Small intestine (tissue), 7 donors: ENCODE results near the gene NELL2. TPM values are rescaled to one million over a fixed set of nuclear protein-coding genes. Genes with fewer than 3 reads are reported as not detected.

Source experiments
- DNase-seq, 2 donors: peaks; one replicate each; pipeline versions ENCODE4 v3.0.0 to v3.0.0-alpha.2; 2013
- FAIRE-seq: peaks from 2 replicates; lab custom pipeline; 2012; peaks lifted over from hg19 to GRCh38; lab: Jason Lieb, UNC
- H3K27ac ChIP-seq, 3 donors: one replicate each; pipeline ENCODE4 v1.5.1; 2013; ENCODE audit warnings: low read length in 2 of 3, mild to moderate bottlenecking in 2 of 3, control low read depth in 1 of 3, inconsistent platforms in 1 of 3, low read depth in 1 of 3, moderate library complexity in 1 of 3
- H3K27me3 ChIP-seq, 3 donors: one replicate each; pipeline ENCODE4 v1.6.1; 2013; ENCODE audit warnings: low read length in 3 of 3, inconsistent platforms in 1 of 3; ENCODE audit not compliant: control insufficient read depth in 3 of 3, insufficient read depth in 3 of 3
- H3K36me3 ChIP-seq, 3 donors: one replicate each; pipeline ENCODE4 v1.6.1; 2013; ENCODE audit warnings: low read length in 3 of 3, inconsistent platforms in 1 of 3, low read depth in 1 of 3, mild to moderate bottlenecking in 1 of 3, moderate library complexity in 1 of 3; ENCODE audit not compliant: control insufficient read depth in 3 of 3, insufficient read depth in 2 of 3
- H3K4me1 ChIP-seq, 3 donors: one replicate each; pipeline ENCODE4 v1.6.1; 2013; ENCODE audit warnings: low read length in 2 of 3, inconsistent platforms in 1 of 3, low read depth in 1 of 3, mild to moderate bottlenecking in 1 of 3, moderate library complexity in 1 of 3; ENCODE audit not compliant: control insufficient read depth in 3 of 3, insufficient read depth in 2 of 3
- H3K4me3 ChIP-seq, 3 donors: one replicate each; pipeline ENCODE4 v1.5.1; 2013; ENCODE audit warnings: low read length in 3 of 3, control low read depth in 1 of 3, inconsistent platforms in 1 of 3, low read depth in 1 of 3, mild to moderate bottlenecking in 1 of 3, moderate library complexity in 1 of 3
- H3K9me3 ChIP-seq, 2 donors: one replicate each; pipeline ENCODE4 v1.6.1; 2013; ENCODE audit warnings: low read depth in 1 of 2, low read length in 1 of 2; ENCODE audit not compliant: control insufficient read depth in 2 of 2, insufficient read depth in 1 of 2
- WGBS, 3 donors: extraction: QIAGEN DNeasy Blood & Tissue Kit; methylation state at CpG; one replicate each; pipeline ENCODE4 v1.1.7; 2013; 5-methylcytosine and 5-hydroxymethylcytosine counted together
- polyA plus RNA-seq, 4 donors: library from polyadenylated mRNA; stranded (reverse) in 3 of 4; unstranded in 1 of 4; fragments of 200-250 nt in 3 of 4; fragments of 120-200 nt in 1 of 4; gene quantifications; one replicate each; pipeline versions ENCODE4 v1.2.1 to v1.2.3, GENCODE V29; 2013
- donor health status: healthy with polysubstance abuse.
- donor health status: control.
- donor health status: control.
- donor health status: Bipolar disorder and iron deficiency.
- donor health status: healthy.

The NELL2 gene
- polyA plus RNA-seq, 4 donors = 4.4 to 50.8 (median 27.1) TPM

DNA sequence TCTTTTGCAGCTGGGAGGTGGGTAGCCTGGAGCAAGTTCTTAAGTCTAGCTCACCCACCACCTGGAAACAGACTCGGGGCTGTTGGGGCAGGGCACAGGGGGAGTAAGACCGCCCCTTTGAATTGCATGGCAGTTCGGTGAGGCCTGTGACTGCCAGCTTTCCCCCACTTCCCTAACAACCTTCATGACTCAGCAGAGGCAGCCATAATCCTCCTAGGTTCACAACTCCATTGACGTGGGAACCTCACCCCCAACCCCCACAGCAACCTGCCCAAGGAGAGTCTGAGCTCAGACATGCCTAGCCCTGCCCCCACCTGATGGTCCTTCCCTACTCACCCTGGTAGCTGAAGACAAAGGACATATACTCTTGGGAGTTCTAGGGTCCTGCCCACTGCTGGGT lies 87.4 kb downstream of the NELL2 start:
- 77 to 81% (median 80%) methylated on average over 4 of the region's 4 CpGs for WGBS, 3 donors
- no peak overlapping the region for H3K27ac ChIP-seq
- H3K27me3 ChIP-seq = no peaks in the 10 kb centered on the region
- no peaks in the 10 kb centered on the region for H3K4me1 ChIP-seq
- H3K36me3 ChIP-seq = no peaks in the 10 kb centered on the region
- H3K4me3 ChIP-seq = no peak overlapping the region
- no peak for DNase-seq
- H3K9me3 ChIP-seq = no peaks in the 10 kb centered on the region
- FAIRE-seq = no peak

GRCh38 chr12:44780221-44780790 lies 95.8 kb downstream of the NELL2 start:
- DNase-seq (no peak), FAIRE-seq (no peak)
- Histone ChIP-seq H3K27ac (no peak overlapping the region), H3K9me3 (no peaks in the 10 kb centered on the region), H3K36me3 (peaks cover 0 to 3% (median 0%) of the 10 kb centered on the region in 3 donors), H3K27me3 (no peaks in the 10 kb centered on the region), H3K4me3 (no peak overlapping the region), H3K4me1 (no peaks in the 10 kb centered on the region)
- WGBS, 3 donors = 83 to 98% (median 84%) methylated on average over 2 of the region's 2 CpGs

- no peak overlapping the region for H3K4me3 ChIP-seq
- WGBS, 3 donors = 85 to 90% (median 90%) methylated on average over 6 of the region's 6 CpGs
- FAIRE-seq (no peak), DNase-seq (no peak)
- H3K9me3 ChIP-seq = no peaks in the 10 kb centered on the region
- peaks cover 0 to 3% (median 0%) of the 10 kb centered on the region in 3 donors for H3K36me3 ChIP-seq
- H3K27ac ChIP-seq = no peak overlapping the region
- no peaks in the 10 kb centered on the region for H3K27me3 ChIP-seq
- no peaks in the 10 kb centered on the region for H3K4me1 ChIP-seq
These were observed 96.3 kb downstream of the NELL2 start for GRCh38 chr12:44779766-44780165.

- no peaks in the 10 kb centered on the region for H3K9me3 ChIP-seq
- no peaks in the 10 kb centered on the region for H3K4me1 ChIP-seq
- H3K36me3 ChIP-seq = peaks cover 0 to 5% (median 0%) of the 10 kb centered on the region in 3 donors
- no peak overlapping the region for H3K27ac ChIP-seq
- H3K4me3 ChIP-seq = no peak overlapping the region
- FAIRE-seq = no peak
- 54 to 94% (median 70%) methylated on average over 1 of the region's 1 CpG for WGBS, 3 donors
- no peaks in the 10 kb centered on the region for H3K27me3 ChIP-seq
- no peak for DNase-seq
These were observed 97.3 kb downstream of the NELL2 start for GRCh38 chr12:44778863-44779262.

GRCh38 chr12:44777044-44777443 lies 99.1 kb downstream of the NELL2 start:
- H3K4me1 ChIP-seq = no peaks in the 10 kb centered on the region
- DNase-seq (no peak), FAIRE-seq (no peak)
- H3K9me3 ChIP-seq = no peaks in the 10 kb centered on the region
- H3K27ac ChIP-seq = no peak overlapping the region
- WGBS, 3 donors = 90 to 94% (median 94%) methylated on average over 1 of the region's 1 CpG
- H3K36me3 ChIP-seq = peaks cover 0 to 5% (median 0%) of the 10 kb centered on the region in 3 donors
- no peak overlapping the region for H3K4me3 ChIP-seq
- no peaks in the 10 kb centered on the region for H3K27me3 ChIP-seq

GRCh38 chr12:44775901-44776300 lies 100.2 kb downstream of the NELL2 start:
- FAIRE-seq (no peak), DNase-seq (no peak)
- Histone ChIP-seq H3K4me3 (no peak overlapping the region), H3K27ac (no peak overlapping the region), H3K36me3 (peaks cover 0 to 5% (median 0%) of the 10 kb centered on the region in 3 donors), H3K9me3 (no peaks in the 10 kb centered on the region), H3K27me3 (no peaks in the 10 kb centered on the region), H3K4me1 (no peaks in the 10 kb centered on the region)
- 81 to 86% (median 86%) methylated on average over 6 of the region's 6 CpGs for WGBS, 3 donors

DNA sequence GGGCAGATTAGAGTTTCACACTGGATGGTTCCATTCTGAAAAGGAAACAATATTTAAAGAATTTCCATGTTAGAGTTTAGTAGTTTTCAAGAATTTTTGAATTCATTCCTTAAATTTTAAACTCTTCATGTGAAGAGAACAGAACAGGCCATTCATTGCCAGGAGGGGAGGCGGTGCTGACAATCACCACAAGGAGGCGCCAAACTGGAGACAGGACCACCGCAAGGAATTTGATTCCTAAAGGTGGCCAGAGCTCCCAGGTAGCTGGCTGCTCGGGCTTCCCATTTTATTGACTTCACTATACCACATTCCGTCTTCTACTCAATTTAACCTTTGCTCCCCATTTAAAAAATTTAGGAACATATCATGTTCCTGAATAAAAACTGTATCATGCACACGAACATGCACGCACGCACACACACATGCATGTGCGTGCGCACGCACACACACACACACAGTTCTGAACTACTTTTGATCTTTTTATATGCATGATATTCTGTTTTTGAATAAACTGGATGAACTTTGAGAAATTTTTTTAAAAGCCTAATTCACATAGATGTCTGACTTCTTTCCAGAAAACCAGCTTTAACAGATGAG lies 101.2 kb downstream of the NELL2 start:
- no peaks in the 10 kb centered on the region for H3K4me1 ChIP-seq
- H3K36me3 ChIP-seq = peaks cover 0 to 5% (median 0%) of the 10 kb centered on the region in 3 donors
- H3K27me3 ChIP-seq = no peaks in the 10 kb centered on the region
- H3K4me3 ChIP-seq = no peak overlapping the region
- FAIRE-seq (no peak), DNase-seq (peak; percentile 47 to 53)
- H3K9me3 ChIP-seq = no peaks in the 10 kb centered on the region
- H3K27ac ChIP-seq = no peak overlapping the region
- 59 to 66% (median 61%) methylated on average over 11 of the region's 11 CpGs for WGBS, 3 donors

GRCh38 chr12:44771485-44772021 lies 104.6 kb downstream of the NELL2 start:
- DNase-seq (no peak), FAIRE-seq (no peak)
- H3K27me3 ChIP-seq = no peaks in the 10 kb centered on the region
- H3K9me3 ChIP-seq = no peaks in the 10 kb centered on the region
- no peaks in the 10 kb centered on the region for H3K4me1 ChIP-seq
- H3K36me3 ChIP-seq = peaks cover 0 to 2% (median 0%) of the 10 kb centered on the region in 3 donors
- WGBS, 3 donors = 71 to 81% (median 78%) methylated on average over 8 of the region's 8 CpGs
- H3K4me3 ChIP-seq = no peak overlapping the region
- no peak overlapping the region for H3K27ac ChIP-seq
